CD4-positive, alpha-beta T cell treated with Interferon alpha-2 for 1 hour (primary cell): ENCODE measurements around the gene TRIL.

Experiments used
- DNase-seq, 2 donors: peaks; one replicate each; pipeline ENCODE4 v3.0.0-alpha.2; 2020 to 2022

Gene TRIL

GRCh38 chr7:28939844-28940544, 18.1 kb downstream of the TRIL start:
- DNase-seq: no peak

GRCh38 chr7:28939367-28939766, 18.8 kb downstream of the TRIL start:
- DNase-seq: no peak

- no peak for DNase-seq
These were observed 20.5 kb downstream of the TRIL start for GRCh38 chr7:28937619-28938018.

GRCh38 chr7:28937103-28937502, 21.0 kb downstream of the TRIL start:
- no peak for DNase-seq

GRCh38 chr7:28933846-28934320, 24.2 kb downstream of the TRIL start:
- no peak for DNase-seq

GRCh38 chr7:28931565-28931964, 26.6 kb downstream of the TRIL start:
- no peak for DNase-seq

GRCh38 chr7:28926871-28927597, 31.1 kb downstream of the TRIL start:
- peak; percentile 68 to 76 for DNase-seq

GRCh38 chr7:28922624-28923331, 35.4 kb downstream of the TRIL start:
- peak; percentile 50 to 64 for DNase-seq

GRCh38 chr7:28921822-28922221, 36.3 kb downstream of the TRIL start:
- peak; percentile 20 to 60 for DNase-seq

- no peak for DNase-seq
These were observed 37.7 kb downstream of the TRIL start for GRCh38 chr7:28920424-28920823.

GRCh38 chr7:28919510-28919909, 38.6 kb downstream of the TRIL start:
- DNase-seq: no peak

GRCh38 chr7:28908775-28909174, 49.4 kb downstream of the TRIL start:
- no peak for DNase-seq

- DNase-seq: no peak
These were observed 52.7 kb downstream of the TRIL start for GRCh38 chr7:28905464-28905863.

- DNase-seq: no peak
These were observed 53.5 kb downstream of the TRIL start for GRCh38 chr7:28904578-28905048.

- DNase-seq: no peak
These were observed 54.2 kb downstream of the TRIL start for GRCh38 chr7:28903730-28904577.
